Glutamatergic neuron (in vitro differentiated cells): ENCODE data around the gene CDK5R1. TPM values are rescaled to one million over a fixed set of nuclear protein-coding genes. Genes with fewer than 3 reads are reported as not detected.
A peak's percentile ranks its signal among the peaks of the same experiment; 100 is the strongest.

ENCODE experiments used
- DNase-seq: peaks from one replicate; pipeline ENCODE4 v3.0.0; 2022
- H3K27ac Mint-ChIP-seq: one replicate; pipeline ENCODE4 v1.8.0; 2020; ENCODE audit warnings: mild to moderate bottlenecking, mixed read lengths, inconsistent platforms; ENCODE audit not compliant: unreplicated experiment
- H3K27me3 Mint-ChIP-seq: one replicate; pipeline ENCODE4 v1.8.0; 2020; ENCODE audit warnings: mild to moderate bottlenecking, moderate library complexity, mixed read lengths, inconsistent platforms; ENCODE audit not compliant: unreplicated experiment
- H3K36me3 Mint-ChIP-seq: one replicate; pipeline ENCODE4 v1.8.0; 2020; ENCODE audit warnings: mild to moderate bottlenecking, mixed read lengths, inconsistent platforms; ENCODE audit not compliant: unreplicated experiment
- H3K4me1 Mint-ChIP-seq: one replicate; pipeline ENCODE4 v1.8.0; 2020; ENCODE audit warnings: mild to moderate bottlenecking, low read depth, mixed read lengths, inconsistent platforms; ENCODE audit not compliant: unreplicated experiment
- H3K4me3 Mint-ChIP-seq: one replicate; pipeline ENCODE4 v1.8.0; 2020; ENCODE audit warnings: mild to moderate bottlenecking, mixed read lengths, inconsistent platforms; ENCODE audit not compliant: unreplicated experiment
- H3K9me3 Mint-ChIP-seq: one replicate; pipeline ENCODE4 v1.8.0; 2020; ENCODE audit warnings: mild to moderate bottlenecking, moderate library complexity, mixed read lengths, inconsistent platforms; ENCODE audit not compliant: unreplicated experiment
- CTCF ChIP-seq: fragments of 200-600 bp; sonication (generic); IDR thresholded peaks from one replicate; pipeline ENCODE4 v1.5.0; 2021; ENCODE audit not compliant: partially characterized antibody, unreplicated experiment
- total RNA-seq: library from RNA; stranded (reverse); fragmentation: NEBNext Ultra II Directional; extraction: Animal tissue kit (Norgen Biotek cat#: 25700); gene quantifications from one replicate; pipeline ENCODE4 v1.2.1, GENCODE V29; 2021; ENCODE audit not compliant: unreplicated experiment

The CDK5R1 gene
- total RNA-seq, 1 donor from 2014 or later, result 73.9 TPM

- TF ChIP-seq CTCF, result no peak
- no peaks in the 10 kb centered on the region for H3K9me3 Mint-ChIP-seq
- H3K27ac Mint-ChIP-seq, result no peak overlapping the region
- no peak for DNase-seq
- peaks cover 2% of the 10 kb centered on the region for H3K4me1 Mint-ChIP-seq
- H3K36me3 Mint-ChIP-seq, result no peaks in the 10 kb centered on the region
- H3K27me3 Mint-ChIP-seq, result peaks cover 4% of the 10 kb centered on the region
- H3K4me3 Mint-ChIP-seq, result no peak overlapping the region
These were observed 26.7 kb upstream of the CDK5R1 start for GRCh38 chr17:32460054-32460453.

- no peak for TF ChIP-seq CTCF
- H3K36me3 Mint-ChIP-seq, result no peaks in the 10 kb centered on the region
- H3K4me1 Mint-ChIP-seq, result peaks cover 2% of the 10 kb centered on the region
- no peak overlapping the region for H3K4me3 Mint-ChIP-seq
- DNase-seq, result no peak
- peaks cover 4% of the 10 kb centered on the region for H3K27me3 Mint-ChIP-seq
- H3K9me3 Mint-ChIP-seq, result no peaks in the 10 kb centered on the region
- H3K27ac Mint-ChIP-seq, result no peak overlapping the region
These were observed 25.3 kb upstream of the CDK5R1 start for GRCh38 chr17:32461498-32461852.

- peak; percentile 68 for TF ChIP-seq CTCF
- H3K4me1 Mint-ChIP-seq, result peaks cover 2% of the 10 kb centered on the region
- H3K9me3 Mint-ChIP-seq, result no peaks in the 10 kb centered on the region
- no peaks in the 10 kb centered on the region for H3K36me3 Mint-ChIP-seq
- DNase-seq, result peak; percentile 73
- H3K4me3 Mint-ChIP-seq, result no peak overlapping the region
- H3K27me3 Mint-ChIP-seq, result peaks cover 4% of the 10 kb centered on the region
- no peak overlapping the region for H3K27ac Mint-ChIP-seq
These were observed 24.8 kb upstream of the CDK5R1 start for GRCh38 chr17:32461853-32462617.

GRCh38 chr17:32463304-32463703, 23.5 kb upstream of the CDK5R1 start:
- no peak for TF ChIP-seq CTCF
- peaks cover 6% of the 10 kb centered on the region for H3K36me3 Mint-ChIP-seq

GRCh38 chr17:32464374-32464773, 22.4 kb upstream of the CDK5R1 start:
- H3K27me3 Mint-ChIP-seq, result peaks cover 2% of the 10 kb centered on the region
- peaks cover 6% of the 10 kb centered on the region for H3K36me3 Mint-ChIP-seq
- DNase-seq, result no peak
- H3K27ac Mint-ChIP-seq, result no peak overlapping the region
- H3K4me3 Mint-ChIP-seq, result no peak overlapping the region
- H3K4me1 Mint-ChIP-seq, result no peaks in the 10 kb centered on the region
- no peak for TF ChIP-seq CTCF
- H3K9me3 Mint-ChIP-seq, result no peaks in the 10 kb centered on the region

More at GRCh38 chr17:32463304-32463703, 23.5 kb upstream of the CDK5R1 start:
- Mint-ChIP-seq H3K27me3 (peaks cover 4% of the 10 kb centered on the region), H3K4me3 (no peak overlapping the region), H3K27ac (no peak overlapping the region), H3K9me3 (no peaks in the 10 kb centered on the region), H3K4me1 (peaks cover 2% of the 10 kb centered on the region)
- DNase-seq, result no peak
